ENCODE measurements around the gene CALCOCO1. TPM values are rescaled to one million over a fixed set of nuclear protein-coding genes. Genes with fewer than 3 reads are reported as not detected.

Gene CALCOCO1
- total and polyA plus RNA-seq, 2 of the 13 experiments (the other 11 are each of a cell fraction or from before 2014, with no cell fraction given), result 7.7 to 47.7 TPM

DNA sequence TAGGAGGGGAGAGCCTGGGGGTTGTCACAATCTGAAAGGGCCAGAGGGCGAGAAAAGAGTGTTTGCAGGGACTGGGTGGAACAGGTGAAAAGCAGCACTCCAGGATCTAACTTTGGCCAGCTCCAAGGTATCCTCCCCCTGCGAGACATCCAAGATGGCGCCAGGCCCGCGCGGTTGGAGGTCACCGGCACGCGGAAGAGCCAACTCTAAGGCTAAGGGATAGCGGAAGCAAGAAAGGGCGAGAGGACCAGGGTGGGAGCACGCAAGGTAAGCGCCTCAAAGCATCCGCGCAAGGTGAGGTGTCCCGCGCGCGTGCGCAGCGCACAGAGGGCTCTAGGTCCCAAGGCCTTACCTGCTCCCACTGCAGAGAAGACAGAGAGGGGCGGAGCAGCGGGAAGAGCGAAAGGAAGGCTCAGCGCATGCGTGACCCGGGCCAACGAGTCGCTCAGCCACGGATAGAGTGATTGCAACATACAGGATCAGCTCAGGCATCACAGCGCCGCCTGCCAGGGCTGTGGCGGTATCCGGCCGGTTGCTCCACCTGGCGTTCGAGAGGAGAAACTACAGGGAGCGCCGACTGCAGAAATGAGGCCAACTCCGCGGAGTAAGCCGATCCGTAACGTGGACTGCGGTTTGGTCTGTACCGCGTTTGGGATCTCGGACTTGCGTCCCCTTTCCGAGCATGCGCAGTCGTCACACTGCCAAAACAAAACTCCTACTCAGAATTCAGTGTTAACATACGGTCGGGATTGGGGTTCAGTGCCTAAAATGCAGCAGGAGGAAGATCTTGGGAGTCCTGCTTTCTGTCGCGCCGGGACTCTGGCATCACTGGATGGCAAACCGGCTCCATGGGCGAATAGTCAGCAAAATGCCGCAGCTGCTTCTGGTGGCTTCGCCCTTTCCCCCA, 51.3 kb downstream of the CALCOCO1 start, which contains the start of gene ATP5MC2 (continued):
- no peak for TF ChIP-seq ZNF30 (CRISPR knock-in tag; IDR thresholded peaks at IDR 0.05)
- no peak for TF ChIP-seq ZFP36 (IDR thresholded peaks at IDR 0.05; ENCODE audit: borderline replicate concordance, low read depth, low read length, partially characterized antibody)
- no peak for TF ChIP-seq GPN1 (CRISPR knock-in tag; IDR thresholded peaks at IDR 0.05; ENCODE audit: borderline replicate concordance)
- 0 out of 2 replicates have a peak, but pooled peaks have one; percentile 13 for TF ChIP-seq SUZ12 (IDR thresholded peaks at IDR 0.05; ENCODE audit: low read depth, low read length)
- peak; percentile 90 for TF ChIP-seq WIZ (CRISPR knock-in tag; IDR thresholded peaks at IDR 0.05)
- peak; percentile 30; the same call in 1 of the 2 replicates for TF ChIP-seq ZNF143 (CRISPR knock-in tag; IDR thresholded peaks at IDR 0.05)
- TF ChIP-seq LCORL (IDR thresholded peaks at IDR 0.05), result no peak
- TF ChIP-seq LCORL (CRISPR knock-in tag; IDR thresholded peaks at IDR 0.05), result peak; percentile 80
- TF ChIP-seq ZNF550 (CRISPR knock-in tag; IDR thresholded peaks at IDR 0.05; ENCODE audit: borderline replicate concordance), result no peak
- TF ChIP-seq ZNF660 (CRISPR knock-in tag; IDR thresholded peaks at IDR 0.05; ENCODE audit: borderline replicate concordance, low read depth), result no peak; the same call in 1 of the 2 replicates
- TF ChIP-seq KDM2A (CRISPR knock-in tag; IDR thresholded peaks at IDR 0.05; ENCODE audit: borderline replicate concordance, low read depth), result peak; percentile 95
- no peak for TF ChIP-seq RBAK (CRISPR knock-in tag; IDR thresholded peaks at IDR 0.05)
- no peak for TF ChIP-seq ZNF260 (CRISPR knock-in tag; IDR thresholded peaks at IDR 0.05; ENCODE audit: borderline replicate concordance, low read depth)
- 0 out of 2 replicates have a peak, but pooled peaks have one; percentile 88 for TF ChIP-seq PRMT3 (CRISPR knock-in tag; IDR thresholded peaks at IDR 0.05; ENCODE audit: borderline replicate concordance, low read depth)
- TF ChIP-seq ZBTB1 (CRISPR knock-in tag; IDR thresholded peaks at IDR 0.05; ENCODE audit: borderline replicate concordance), result 0 out of 2 replicates have a peak, but pooled peaks have one; percentile 57
- TF ChIP-seq ETS1 (CRISPR knock-in tag; IDR thresholded peaks at IDR 0.05), result no peak
- peak; percentile 95; the same call in 1 of the 2 replicates for TF ChIP-seq ZNF572 (CRISPR knock-in tag; IDR thresholded peaks at IDR 0.05)
- peak; percentile 93 for TF ChIP-seq ZBTB42 (CRISPR knock-in tag; IDR thresholded peaks at IDR 0.05)
- peak; percentile 97 for TF ChIP-seq ZSCAN5A (CRISPR knock-in tag; IDR thresholded peaks at IDR 0.05; ENCODE audit: borderline replicate concordance)
- TF ChIP-seq, protein P1, sequence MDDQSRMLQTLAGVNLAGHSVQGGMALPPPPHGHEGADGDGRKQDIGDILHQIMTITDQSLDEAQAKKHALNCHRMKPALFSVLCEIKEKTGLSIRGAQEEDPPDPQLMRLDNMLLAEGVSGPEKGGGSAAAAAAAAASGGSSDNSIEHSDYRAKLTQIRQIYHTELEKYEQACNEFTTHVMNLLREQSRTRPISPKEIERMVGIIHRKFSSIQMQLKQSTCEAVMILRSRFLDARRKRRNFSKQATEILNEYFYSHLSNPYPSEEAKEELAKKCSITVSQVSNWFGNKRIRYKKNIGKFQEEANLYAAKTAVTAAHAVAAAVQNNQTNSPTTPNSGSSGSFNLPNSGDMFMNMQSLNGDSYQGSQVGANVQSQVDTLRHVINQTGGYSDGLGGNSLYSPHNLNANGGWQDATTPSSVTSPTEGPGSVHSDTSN (CRISPR knock-in tag; IDR thresholded peaks at IDR 0.05; ENCODE audit: borderline replicate concordance), result no peak
- TF ChIP-seq TEAD2 (CRISPR knock-in tag; IDR thresholded peaks at IDR 0.05), result no peak
- TF ChIP-seq ZNF569 (CRISPR knock-in tag; IDR thresholded peaks at IDR 0.05; ENCODE audit: borderline replicate concordance), result peak; percentile 85; the same call in 1 of the 2 replicates

Data from HepG2 (cell line).